Bronchial epithelial cell (primary cell): ENCODE data around the gene PLPP1. TPM values are rescaled to one million over a fixed set of nuclear protein-coding genes. Genes with fewer than 3 reads are reported as not detected.
A peak's percentile ranks its signal among the peaks of the same experiment; 100 is the strongest.

Source experiments
- DNase-seq: peaks from one replicate; pipeline ENCODE4 v3.0.0-alpha.2; 2010; ENCODE audit warnings: low read depth
- FAIRE-seq: peaks from 2 replicates; lab custom pipeline; 2011; peaks lifted over from hg19 to GRCh38; lab: Jason Lieb, UNC
- H3K27me3 ChIP-seq: 2 replicates; pipeline ENCODE4 v1.5.1; 2011; ENCODE audit warnings: low read length; ENCODE audit not compliant: control insufficient read depth, insufficient read depth
- H3K36me3 ChIP-seq: 2 replicates; pipeline ENCODE4 v1.5.1; 2011; ENCODE audit warnings: low read length; ENCODE audit not compliant: control insufficient read depth, insufficient read depth
- H3K4me3 ChIP-seq: 2 replicates; pipeline ENCODE4 v1.5.1; 2011; ENCODE audit warnings: mild to moderate bottlenecking, low read depth, low read length, control low read depth
- total RNA-seq: library from RNA; depleted of rRNA; stranded (reverse); fragments of >200 nt; gene quantifications from 2 replicates; pipeline ENCODE4 v1.2.1, GENCODE V29; 2014
- TF ChIP-seq, protein P1 (sequence below): IDR thresholded peaks from 2 replicates; pipeline ENCODE4 v1.5.1; 2011; ENCODE audit warnings: mild to moderate bottlenecking, moderate library complexity, low read length, control low read depth, inconsistent platforms; ENCODE audit not compliant: insufficient read depth, severe bottlenecking

PLPP1 gene
- total RNA-seq, 1 donor from 2014 or later, result 17.6 TPM

GRCh38 chr5:55469839-55470238 lies 64.9 kb downstream of the PLPP1 start:
- DNase-seq (no peak), FAIRE-seq (no peak)
- no peaks in the 10 kb centered on the region for H3K27me3 ChIP-seq

GRCh38 chr5:55467862-55468551 lies 66.8 kb downstream of the PLPP1 start:
- no peak overlapping the region for H3K4me3 ChIP-seq
- DNase-seq (no peak), FAIRE-seq (peak; percentile 84)
- no peaks in the 10 kb centered on the region for H3K27me3 ChIP-seq
- H3K36me3 ChIP-seq, result no peaks in the 10 kb centered on the region
- TF ChIP-seq, protein P1, sequence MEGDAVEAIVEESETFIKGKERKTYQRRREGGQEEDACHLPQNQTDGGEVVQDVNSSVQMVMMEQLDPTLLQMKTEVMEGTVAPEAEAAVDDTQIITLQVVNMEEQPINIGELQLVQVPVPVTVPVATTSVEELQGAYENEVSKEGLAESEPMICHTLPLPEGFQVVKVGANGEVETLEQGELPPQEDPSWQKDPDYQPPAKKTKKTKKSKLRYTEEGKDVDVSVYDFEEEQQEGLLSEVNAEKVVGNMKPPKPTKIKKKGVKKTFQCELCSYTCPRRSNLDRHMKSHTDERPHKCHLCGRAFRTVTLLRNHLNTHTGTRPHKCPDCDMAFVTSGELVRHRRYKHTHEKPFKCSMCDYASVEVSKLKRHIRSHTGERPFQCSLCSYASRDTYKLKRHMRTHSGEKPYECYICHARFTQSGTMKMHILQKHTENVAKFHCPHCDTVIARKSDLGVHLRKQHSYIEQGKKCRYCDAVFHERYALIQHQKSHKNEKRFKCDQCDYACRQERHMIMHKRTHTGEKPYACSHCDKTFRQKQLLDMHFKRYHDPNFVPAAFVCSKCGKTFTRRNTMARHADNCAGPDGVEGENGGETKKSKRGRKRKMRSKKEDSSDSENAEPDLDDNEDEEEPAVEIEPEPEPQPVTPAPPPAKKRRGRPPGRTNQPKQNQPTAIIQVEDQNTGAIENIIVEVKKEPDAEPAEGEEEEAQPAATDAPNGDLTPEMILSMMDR, result no peak

More at GRCh38 chr5:55469839-55470238, 64.9 kb downstream of the PLPP1 start:
- Histone ChIP-seq H3K4me3 (no peak overlapping the region), H3K36me3 (no peaks in the 10 kb centered on the region)
- TF ChIP-seq, protein P1, result no peak

DNA sequence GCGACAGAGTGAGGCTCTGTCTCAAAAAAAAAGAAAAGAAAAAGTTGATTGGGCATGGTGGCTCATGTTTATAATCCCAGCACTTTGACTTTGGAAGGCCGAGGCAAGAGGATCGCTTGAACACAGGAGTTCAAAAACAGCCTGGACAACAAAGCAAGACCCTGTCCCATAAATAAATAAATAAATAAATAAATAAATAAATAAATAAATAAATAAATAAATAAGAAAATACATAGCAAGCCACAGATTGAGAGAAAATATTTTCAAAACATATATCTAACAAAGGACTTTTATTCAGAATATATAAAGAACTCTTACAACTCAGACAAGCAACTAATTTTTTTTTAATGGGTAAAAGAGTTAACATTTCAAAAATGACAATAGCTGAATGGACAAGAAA lies 71.2 kb downstream of the PLPP1 start:
- TF ChIP-seq, protein P1, result no peak
- no peaks in the 10 kb centered on the region for H3K27me3 ChIP-seq
- FAIRE-seq, result no peak
- no peak for DNase-seq
- H3K4me3 ChIP-seq, result no peak overlapping the region
- no peaks in the 10 kb centered on the region for H3K36me3 ChIP-seq

- TF ChIP-seq, protein P1, result no peak
- no peak for DNase-seq
- FAIRE-seq, result no peak
- no peaks in the 10 kb centered on the region for H3K27me3 ChIP-seq
- H3K4me3 ChIP-seq, result no peak overlapping the region
- no peaks in the 10 kb centered on the region for H3K36me3 ChIP-seq
Measured at GRCh38 chr5:55459572-55459971, 75.2 kb downstream of the PLPP1 start.

DNA sequence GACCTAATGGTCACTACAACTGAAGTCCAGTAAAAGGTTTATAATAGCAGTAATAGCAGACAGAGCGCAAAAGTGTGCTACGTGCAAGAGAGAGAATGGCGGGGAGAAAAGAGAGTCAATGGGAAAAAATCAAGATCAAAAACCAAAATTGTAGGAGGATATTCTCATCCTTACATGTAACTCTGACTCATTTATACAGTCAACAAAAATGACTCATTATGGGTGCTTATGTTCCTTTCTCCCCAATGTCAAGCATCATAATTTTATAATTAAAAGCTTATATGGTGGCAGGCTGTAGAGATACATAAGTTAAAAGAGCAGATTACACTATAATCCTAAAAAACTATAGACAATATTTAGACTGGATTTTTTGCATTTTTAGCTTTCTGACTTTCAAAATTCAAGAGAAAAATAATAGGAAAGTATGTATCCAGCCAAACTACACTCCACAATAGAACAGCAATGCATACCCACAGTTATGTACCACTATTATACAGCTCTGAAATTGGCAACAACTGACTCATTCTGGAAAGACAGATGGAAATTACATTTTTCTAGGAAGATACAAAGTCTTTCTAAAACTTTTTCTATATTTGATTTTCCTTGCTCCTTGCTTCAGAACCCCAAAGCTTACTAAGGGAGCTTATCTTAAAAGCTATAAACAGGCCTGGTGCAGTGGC lies 78.4 kb downstream of the PLPP1 start:
- H3K36me3 ChIP-seq, result no peaks in the 10 kb centered on the region

More for the DNA sequence above, 78.4 kb downstream of the PLPP1 start:
- H3K4me3 ChIP-seq, result no peak overlapping the region
- TF ChIP-seq, protein P1, result no peak
- FAIRE-seq, result no peak
- no peaks in the 10 kb centered on the region for H3K27me3 ChIP-seq
- peak; percentile 88 for DNase-seq
